ENCODE data around the gene IL21R.

DNA sequence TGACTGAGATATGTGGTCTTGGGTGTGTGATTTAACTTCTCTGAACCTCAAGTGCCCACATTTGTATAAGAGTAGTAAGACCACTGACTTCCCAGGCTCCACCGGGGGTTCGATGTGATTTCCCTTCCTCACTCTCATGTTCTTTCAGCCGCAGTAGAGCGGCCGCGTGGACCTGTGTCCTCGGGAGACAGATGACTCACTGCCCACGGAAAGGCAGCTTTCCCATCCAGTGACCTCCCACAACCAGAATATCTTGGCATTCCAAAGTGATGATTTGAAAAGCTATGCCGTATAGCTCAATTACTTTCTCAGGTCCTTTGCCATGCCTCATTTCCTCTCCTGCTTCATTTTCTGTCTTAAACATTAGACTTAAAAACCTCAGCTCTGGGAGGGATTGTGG is 73.6 kb downstream of the IL21R start:
- TF ChIP-seq EP300 (IDR thresholded peaks at IDR 0.05; ENCODE audit: low read length) (no peak), SMC3 (conservative IDR thresholded peaks at IDR 0.05; ENCODE audit: insufficient read depth, low read depth, low read length) (no peak), CLOCK (CRISPR knock-in tag; IDR thresholded peaks at IDR 0.05; ENCODE audit: borderline replicate concordance) (no peak), GATAD2B (IDR thresholded peaks at IDR 0.05; ENCODE audit: borderline replicate concordance) (no peak), CTCF (IDR thresholded peaks at IDR 0.05 in 2 of 3, conservative IDR thresholded peaks at IDR 0.05 in 1 of 3; ENCODE audit: insufficient read depth in 2 of 3, low read depth in 1 of 3, low read length in 3 of 3) (no peak), KDM5B (IDR thresholded peaks at IDR 0.05; ENCODE audit: insufficient replicate concordance, low read depth, low read length) (no peak), HBP1 (CRISPR knock-in tag; IDR thresholded peaks at IDR 0.05) (no peak), CBX5 (IDR thresholded peaks at IDR 0.05; ENCODE audit: borderline replicate concordance, low read depth) (no peak), ESRRA (IDR thresholded peaks at IDR 0.05; ENCODE audit: borderline replicate concordance, low read depth) (no peak), SRSF7 (optimal IDR thresholded peaks at IDR 0.05; ENCODE audit: low read depth, low read length) (no peak)
- TF ChIP-seq, protein P1, sequence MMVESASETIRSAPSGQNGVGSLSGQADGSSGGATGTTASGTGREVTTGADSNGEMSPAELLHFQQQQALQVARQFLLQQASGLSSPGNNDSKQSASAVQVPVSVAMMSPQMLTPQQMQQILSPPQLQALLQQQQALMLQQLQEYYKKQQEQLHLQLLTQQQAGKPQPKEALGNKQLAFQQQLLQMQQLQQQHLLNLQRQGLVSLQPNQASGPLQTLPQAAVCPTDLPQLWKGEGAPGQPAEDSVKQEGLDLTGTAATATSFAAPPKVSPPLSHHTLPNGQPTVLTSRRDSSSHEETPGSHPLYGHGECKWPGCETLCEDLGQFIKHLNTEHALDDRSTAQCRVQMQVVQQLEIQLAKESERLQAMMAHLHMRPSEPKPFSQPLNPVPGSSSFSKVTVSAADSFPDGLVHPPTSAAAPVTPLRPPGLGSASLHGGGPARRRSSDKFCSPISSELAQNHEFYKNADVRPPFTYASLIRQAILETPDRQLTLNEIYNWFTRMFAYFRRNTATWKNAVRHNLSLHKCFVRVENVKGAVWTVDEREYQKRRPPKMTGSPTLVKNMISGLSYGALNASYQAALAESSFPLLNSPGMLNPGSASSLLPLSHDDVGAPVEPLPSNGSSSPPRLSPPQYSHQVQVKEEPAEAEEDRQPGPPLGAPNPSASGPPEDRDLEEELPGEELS (CRISPR knock-in tag; IDR thresholded peaks at IDR 0.05; ENCODE audit: borderline replicate concordance): no peak
- TF ChIP-seq, protein P2, sequence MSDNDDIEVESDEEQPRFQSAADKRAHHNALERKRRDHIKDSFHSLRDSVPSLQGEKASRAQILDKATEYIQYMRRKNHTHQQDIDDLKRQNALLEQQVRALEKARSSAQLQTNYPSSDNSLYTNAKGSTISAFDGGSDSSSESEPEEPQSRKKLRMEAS (CRISPR knock-in tag; IDR thresholded peaks at IDR 0.05): no peak
